ENCODE results near the gene SULT1A1. TPM values are rescaled to one million over a fixed set of nuclear protein-coding genes. Genes with fewer than 3 reads are reported as not detected.

SULT1A1 gene
- total and polyA plus RNA-seq, 2 of the 13 experiments (the other 11 are each of a cell fraction or from before 2014, with no cell fraction given) = 114 to 147 TPM

- TF ChIP-seq ZFYVE20 (CRISPR knock-in tag; IDR thresholded peaks at IDR 0.05; ENCODE audit: borderline replicate concordance, low read depth) (no peak), ZNF670 (CRISPR knock-in tag; IDR thresholded peaks at IDR 0.05; ENCODE audit: borderline replicate concordance) (no peak), GATA4 (IDR thresholded peaks at IDR 0.05; ENCODE audit: borderline replicate concordance, low read depth) (no peak), ZSCAN29 (CRISPR knock-in tag; conservative IDR thresholded peaks at IDR 0.05) (no peak), ZNF280D (CRISPR knock-in tag; IDR thresholded peaks at IDR 0.05) (no peak), SIN3B (IDR thresholded peaks at IDR 0.05; ENCODE audit: low read length) (no peak), CBX5 (CRISPR knock-in tag; IDR thresholded peaks at IDR 0.05; ENCODE audit: borderline replicate concordance) (no peak), THRA (CRISPR knock-in tag; IDR thresholded peaks at IDR 0.05; ENCODE audit: borderline replicate concordance) (peak; percentile 45; the same call in 1 of the 2 replicates), AHR (CRISPR knock-in tag; IDR thresholded peaks at IDR 0.05) (no peak), PPARG (CRISPR knock-in tag; conservative IDR thresholded peaks at IDR 0.05) (no peak), SOX6 (IDR thresholded peaks at IDR 0.05) (no peak), SOX6 (CRISPR knock-in tag; IDR thresholded peaks at IDR 0.05) (peak; percentile 40; the same call in 1 of the 2 replicates), ZNF556 (CRISPR knock-in tag; IDR thresholded peaks at IDR 0.05; ENCODE audit: borderline replicate concordance) (no peak), U2AF1 (optimal IDR thresholded peaks at IDR 0.05; ENCODE audit: low read depth, low read length) (no peak), SNAPC5 (CRISPR knock-in tag; IDR thresholded peaks at IDR 0.05; ENCODE audit: borderline replicate concordance) (no peak), GTF2F1 (IDR thresholded peaks at IDR 0.05; ENCODE audit: low read length) (no peak), DNMT1 (CRISPR knock-in tag; IDR thresholded peaks at IDR 0.05) (no peak), FOXC1 (CRISPR knock-in tag; IDR thresholded peaks at IDR 0.05; ENCODE audit: borderline replicate concordance) (no peak), HCFC1 (IDR thresholded peaks at IDR 0.05; ENCODE audit: low read depth, low read length) (no peak), TCF7L2 (IDR thresholded peaks at IDR 0.05; ENCODE audit: low read depth, low read length) (no peak), HES4 (CRISPR knock-in tag; IDR thresholded peaks at IDR 0.05; ENCODE audit: borderline replicate concordance) (no peak), ZNF296 (CRISPR knock-in tag; conservative IDR thresholded peaks at IDR 0.05) (no peak), SYNCRIP (IDR thresholded peaks at IDR 0.05; ENCODE audit: insufficient read depth, low read depth, low read length) (no peak), MAFF (IDR thresholded peaks at IDR 0.05; ENCODE audit: low read depth, low read length) (no peak), RCOR2 (CRISPR knock-in tag; IDR thresholded peaks at IDR 0.05) (0 out of 2 replicates have a peak, but pooled peaks have one; percentile 16), ZNF121 (CRISPR knock-in tag; IDR thresholded peaks at IDR 0.05) (no peak), FOXA1 (IDR thresholded peaks at IDR 0.05) (no peak), FOXA1 (CRISPR knock-in tag; IDR thresholded peaks at IDR 0.05) (no peak)
Measured at GRCh38 chr16:28617874-28618273, 8.0 kb upstream of the SULT1A1 start (continued).
